H1 (cell line): ENCODE results near the gene SSBP3. TPM values are rescaled to one million over a fixed set of nuclear protein-coding genes. Genes with fewer than 3 reads are reported as not detected.

Experiments used
- CHD2 ChIP-seq: IDR thresholded peaks from 2 replicates; pipeline ENCODE4 v1.6.1; 2012; ENCODE audit warnings: low read length, improper control_type of control experiment
- ZNF274 ChIP-seq: IDR thresholded peaks from 2 replicates; pipeline ENCODE4 v1.7.0; 2012; ENCODE audit warnings: low read length, borderline replicate concordance; ENCODE audit errors: extremely low read depth
- polyA plus RNA-seq, 7 experiments: library from polyadenylated mRNA; depleted of rRNA in 3 of 7; stranded (reverse) in 5 of 7; unstranded in 2 of 7; fragments of >200 nt in 5 of 7; fragments of 200-250 nt in 2 of 7; gene quantifications; 1 replicate in 5 of 7; 2 replicates in 1 of 7; 4 replicates in 1 of 7; pipeline versions ENCODE4 v1.2.1 to v1.2.3, GENCODE V29; 2011 to 2013; ENCODE audit warnings: missing spikeins in 2 of 7, mixed read lengths in 2 of 7
- total RNA-seq: library from RNA; stranded (reverse); fragmentation: NEBNext Ultra II Directional; extraction: Animal tissue kit (Norgen Biotek cat#: 25700); gene quantifications from 2 replicates; pipeline ENCODE4 v1.2.1, GENCODE V29; 2021

Gene SSBP3
- total and polyA plus RNA-seq, 2 of the 8 experiments (the other 6 are each of a cell fraction or from before 2014, with no cell fraction given): 99.7 to 133 TPM

DNA sequence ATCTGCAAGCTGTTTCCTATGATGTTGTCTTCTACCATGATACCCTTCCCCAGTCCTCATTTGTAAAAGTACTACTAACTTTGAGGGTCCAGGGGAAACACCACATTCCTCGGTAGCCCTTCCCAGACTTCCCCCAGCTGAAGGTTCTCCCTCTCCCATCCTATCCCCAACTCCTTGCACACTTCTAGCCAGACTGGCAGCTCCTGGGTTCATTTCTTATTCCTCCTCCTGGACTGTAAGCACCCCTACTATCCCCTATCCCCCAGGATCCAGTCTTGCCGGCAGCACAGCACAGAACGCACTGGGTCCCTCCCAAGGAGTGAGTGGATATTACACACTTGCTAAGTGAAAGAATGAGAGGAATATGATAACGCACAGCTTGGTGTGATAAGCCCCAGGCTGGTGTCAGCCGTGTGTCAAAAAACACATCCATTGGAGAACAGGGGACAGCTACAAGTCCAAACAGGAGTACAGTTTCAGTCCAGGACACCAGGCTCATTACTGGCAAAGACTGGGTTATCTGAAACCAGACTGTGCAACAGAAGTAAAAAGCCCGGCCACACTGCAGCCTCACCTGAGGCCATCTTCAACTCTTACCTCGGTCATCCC lies 100.2 kb downstream of the SSBP3 start (continued):
- no peak for TF ChIP-seq CHD2
- no peak for TF ChIP-seq ZNF274
